Activated naive CD4-positive, alpha-beta T cell (primary cell): ENCODE data around the gene LTBP1.

Source experiments
- DNase-seq, 4 experiments: peaks; one replicate each; lab custom pipeline; 2025; lab: John Stamatoyannopoulos, UW

The LTBP1 gene

DNA sequence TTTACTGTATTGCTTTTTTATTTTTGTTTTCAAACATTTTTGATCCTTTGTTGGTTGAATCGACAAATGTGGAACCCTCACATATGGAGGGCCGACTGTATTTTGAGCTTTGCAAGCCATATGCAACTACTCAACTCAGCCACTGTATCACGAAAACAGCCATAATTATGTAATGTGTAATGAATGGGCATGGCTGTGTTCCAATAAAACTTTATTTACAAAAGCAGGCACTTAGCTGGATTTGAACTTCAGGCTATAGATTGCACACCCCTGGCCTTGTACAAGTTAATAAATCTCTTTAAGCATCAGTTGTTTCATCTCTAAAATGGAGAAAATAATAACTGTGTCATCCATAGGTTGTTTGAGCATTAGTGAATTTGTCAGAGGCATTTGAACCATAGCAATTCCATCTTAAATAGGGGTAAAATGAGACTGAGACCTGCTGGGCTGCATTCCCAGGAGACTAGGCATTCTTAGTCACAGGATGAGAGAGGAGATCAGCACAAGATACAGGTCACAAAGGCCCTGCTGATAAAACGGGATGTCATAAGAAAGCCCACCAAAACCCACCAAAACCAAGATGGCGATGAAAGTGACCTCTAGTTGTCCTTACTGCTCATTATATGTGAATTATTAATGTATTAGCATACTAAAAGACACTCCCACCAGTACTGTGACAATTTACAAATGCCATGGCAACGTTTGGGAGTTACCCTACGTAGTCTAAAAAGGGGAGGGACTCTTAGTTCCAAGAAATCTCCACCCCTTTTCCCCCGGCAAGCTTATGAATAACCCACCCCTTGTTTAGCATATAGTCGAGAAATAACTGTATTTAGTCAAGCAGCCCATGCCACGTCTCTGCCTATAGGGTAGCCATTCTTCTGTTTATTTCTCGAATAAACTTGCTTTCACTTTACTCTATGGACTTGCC lies 13.7 kb upstream of the LTBP1 start:
- no peak for DNase-seq

DNA sequence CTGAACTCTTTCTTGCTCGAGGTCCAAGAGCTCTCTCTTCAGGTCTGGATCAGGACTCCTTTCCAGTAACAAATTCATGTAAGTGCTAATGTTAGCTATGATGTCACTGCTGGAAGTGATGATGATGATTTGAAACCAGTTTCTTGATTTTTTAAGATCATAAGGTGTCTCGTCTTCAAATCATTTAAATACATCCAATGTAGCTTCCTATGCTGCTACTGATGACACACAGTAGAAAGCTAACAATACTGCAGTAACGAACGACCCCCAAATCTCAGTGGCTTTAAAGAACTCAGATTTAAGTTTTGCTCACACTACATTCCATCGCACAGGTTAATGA lies 13.0 kb upstream of the LTBP1 start:
- no peak for DNase-seq

DNA sequence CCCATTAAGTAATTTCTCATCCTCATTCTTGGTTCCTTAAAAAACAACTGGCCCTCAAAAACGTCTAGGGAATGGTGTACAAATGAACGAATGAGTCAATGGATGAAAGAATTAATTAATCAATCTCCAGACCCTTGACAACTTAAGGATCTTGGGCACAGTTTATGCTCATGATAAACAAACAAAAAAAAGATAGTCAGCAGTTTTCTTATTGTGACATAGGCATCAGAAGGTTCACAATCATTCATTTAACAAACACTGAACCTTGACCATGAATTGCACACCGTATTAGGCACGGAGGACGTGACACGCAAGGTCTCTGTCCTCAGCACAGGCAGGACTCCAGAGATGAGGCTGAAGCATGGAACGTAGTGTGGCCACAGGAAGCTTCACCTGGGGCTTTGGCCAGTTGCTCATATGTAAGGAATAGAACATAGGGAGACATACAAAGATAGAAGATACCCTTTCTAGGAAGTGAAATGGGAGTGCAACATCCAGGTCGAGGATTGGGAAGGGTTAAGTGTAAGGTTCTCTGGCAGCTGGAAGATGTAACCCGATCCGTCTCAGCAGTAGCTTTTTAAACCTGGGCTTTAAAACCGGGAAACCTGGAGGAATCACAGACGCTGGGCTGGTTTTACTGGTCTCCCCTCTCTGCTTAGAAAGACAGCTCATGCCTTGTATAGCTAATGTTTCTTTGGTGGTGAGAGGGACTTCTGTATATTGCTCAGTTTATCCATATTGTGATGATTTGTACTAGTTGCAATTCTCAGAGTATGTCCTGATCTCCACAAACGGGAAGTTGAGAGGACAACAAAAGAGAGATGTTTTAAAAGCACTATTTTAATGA lies 8.9 kb upstream of the LTBP1 start:
- DNase-seq, result no peak

DNA sequence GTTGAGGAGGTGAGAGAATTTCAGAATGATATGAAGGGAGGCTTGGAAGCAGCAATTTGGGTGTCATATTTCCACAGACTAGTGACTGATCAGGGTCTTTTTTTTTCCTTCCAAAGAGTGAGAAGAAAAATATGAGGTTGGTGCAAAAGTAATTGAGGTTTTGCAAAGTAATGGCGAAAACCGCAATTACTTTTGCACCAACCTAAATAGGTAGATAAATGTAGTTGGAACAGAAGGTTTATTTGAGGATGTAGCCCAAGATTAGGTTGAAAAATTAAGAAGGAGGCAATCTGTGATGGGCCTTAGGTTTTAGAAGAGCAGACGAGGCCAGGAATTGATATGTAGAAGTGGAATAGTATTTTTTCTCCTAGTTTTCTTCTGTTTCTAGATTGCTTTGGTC lies 7.8 kb upstream of the LTBP1 start:
- DNase-seq, result no peak

DNA sequence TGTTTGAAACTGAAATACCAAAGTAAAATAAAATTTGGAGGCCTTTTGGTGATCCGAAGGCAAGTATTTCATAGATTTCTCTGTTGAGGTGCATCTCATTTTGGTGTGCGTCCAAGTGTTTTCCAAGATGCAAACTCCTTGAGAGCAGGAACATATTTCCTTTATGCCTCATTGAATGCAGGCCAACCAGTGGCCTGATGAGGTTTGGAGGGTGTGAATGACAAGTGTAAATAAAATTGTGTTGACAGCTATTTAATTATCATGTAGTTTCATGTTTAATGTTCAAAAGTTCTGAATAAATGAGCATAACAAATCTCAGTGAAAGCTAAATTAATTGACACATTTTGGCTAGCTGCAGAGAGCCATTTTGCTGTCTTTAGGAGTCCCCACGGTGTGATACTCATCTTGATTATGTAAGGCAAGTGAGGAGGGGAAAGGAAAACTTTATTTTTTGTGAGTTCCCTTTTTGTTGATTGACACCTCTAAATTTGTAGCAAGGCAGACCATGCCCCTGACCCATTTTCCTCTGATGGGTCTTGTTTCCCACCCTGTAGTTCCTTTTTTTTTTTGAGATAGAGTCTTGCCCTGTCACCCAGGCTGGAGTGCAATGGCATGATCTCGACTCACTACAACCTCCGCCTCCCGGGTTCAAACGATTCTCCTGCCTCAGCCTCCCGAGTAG lies 6.3 kb upstream of the LTBP1 start:
- DNase-seq, result no peak

DNA sequence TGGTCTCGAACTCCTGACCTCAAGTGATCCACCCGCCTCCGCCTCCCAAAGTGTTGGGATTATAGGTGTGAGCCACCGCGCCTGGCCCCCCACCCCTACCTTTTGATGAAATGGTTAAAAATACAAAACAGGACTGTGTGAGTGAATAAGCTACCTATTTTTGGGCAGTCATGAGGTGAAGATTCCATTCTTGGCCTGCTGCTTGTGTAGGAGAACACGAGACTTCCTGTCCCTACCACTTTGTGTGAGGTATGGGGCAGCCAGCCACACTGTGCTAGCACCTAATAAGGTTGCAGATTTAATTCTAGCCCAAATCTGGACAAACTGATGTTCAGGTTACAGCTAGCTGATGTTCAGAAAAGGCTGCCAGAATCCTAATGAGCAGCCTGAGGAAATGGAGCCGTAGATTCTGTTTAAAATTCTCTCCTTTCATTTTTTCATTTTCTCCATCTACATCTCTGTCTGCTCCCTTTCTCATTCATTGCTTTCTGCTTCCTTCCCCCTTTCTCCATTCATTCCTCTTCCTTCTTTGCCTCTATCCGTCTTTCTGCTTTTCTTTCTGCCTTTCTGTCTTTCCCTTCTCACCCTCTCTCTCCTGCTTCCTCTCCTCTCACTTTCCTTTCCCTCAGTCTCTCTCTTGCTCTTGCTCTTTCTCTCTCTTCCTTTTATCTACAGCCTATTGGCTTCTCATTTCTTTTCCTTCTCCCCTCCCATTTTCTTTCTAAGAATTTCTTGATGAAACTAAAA lies 4.6 kb upstream of the LTBP1 start:
- DNase-seq, result no peak

DNA sequence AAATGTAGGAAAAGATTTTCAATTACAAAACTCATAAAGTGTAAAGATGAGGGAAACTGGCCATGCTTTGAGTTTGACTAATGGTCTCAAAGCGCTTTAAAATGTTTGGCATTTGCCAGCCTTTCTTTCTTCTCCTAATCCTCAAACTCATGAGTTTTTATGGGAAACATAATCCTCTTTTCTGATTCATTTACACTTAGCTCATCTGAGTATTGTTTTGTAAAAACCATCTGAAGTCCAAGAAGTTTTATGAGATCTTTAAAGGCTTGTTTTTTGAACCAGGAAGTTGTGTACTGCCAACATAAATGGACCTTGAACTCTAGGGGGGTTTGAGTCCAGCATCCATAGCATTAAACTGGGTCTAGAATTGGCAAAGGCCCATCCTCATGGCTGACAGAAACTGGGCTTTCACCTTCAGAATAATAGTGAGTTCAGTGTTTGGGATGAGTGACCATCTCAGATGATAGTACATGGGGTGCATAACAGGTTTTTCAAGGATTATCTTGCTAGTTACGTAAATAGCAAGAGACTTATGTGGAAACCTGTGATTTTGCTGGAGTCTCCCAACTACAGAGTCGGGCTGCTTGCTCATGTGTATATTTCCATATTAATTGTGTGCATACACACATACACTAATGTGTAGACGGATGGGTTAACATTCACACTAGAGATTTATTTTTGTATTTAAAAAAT lies 3.8 kb upstream of the LTBP1 start:
- DNase-seq, result no peak

DNA sequence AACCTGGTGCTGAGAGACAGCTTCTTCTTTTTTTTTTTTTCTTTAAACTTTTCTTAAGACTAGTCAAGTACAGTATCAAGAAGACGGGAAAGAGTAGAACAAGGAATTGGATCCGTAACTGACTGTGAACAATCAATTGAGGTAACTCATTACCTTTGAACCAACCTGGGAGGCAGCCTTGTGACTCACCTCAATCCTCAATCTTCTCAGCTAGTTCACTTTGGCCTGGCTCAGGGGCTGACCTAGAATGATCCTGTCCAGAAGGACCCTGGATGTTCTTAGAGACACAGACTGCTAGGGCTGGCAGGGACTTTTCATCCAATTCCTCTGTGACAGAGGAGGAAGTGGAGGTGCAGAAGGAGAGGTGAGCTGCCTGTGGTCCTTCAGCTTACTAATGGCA lies 1.5 kb upstream of the LTBP1 start:
- DNase-seq, result no peak

DNA sequence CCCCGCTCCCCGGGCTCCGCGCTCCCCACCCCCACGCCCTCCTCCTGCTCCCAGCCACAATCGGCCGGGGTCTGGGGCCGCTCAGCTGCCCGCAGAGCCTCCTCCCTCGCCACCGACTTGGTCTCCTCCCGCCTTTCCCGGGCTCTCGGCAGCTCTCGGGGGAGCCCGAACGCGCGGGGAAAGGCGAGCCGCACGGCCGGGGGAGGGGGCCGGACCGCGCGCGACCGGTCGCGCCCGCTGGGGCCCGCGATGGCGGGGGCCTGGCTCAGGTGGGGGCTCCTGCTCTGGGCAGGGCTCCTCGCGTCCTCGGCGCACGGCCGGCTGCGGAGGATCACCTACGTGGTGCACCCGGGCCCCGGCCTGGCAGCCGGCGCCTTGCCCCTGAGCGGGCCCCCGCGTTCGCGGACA lies 327 bp downstream of the LTBP1 start:
- no peak for DNase-seq

DNA sequence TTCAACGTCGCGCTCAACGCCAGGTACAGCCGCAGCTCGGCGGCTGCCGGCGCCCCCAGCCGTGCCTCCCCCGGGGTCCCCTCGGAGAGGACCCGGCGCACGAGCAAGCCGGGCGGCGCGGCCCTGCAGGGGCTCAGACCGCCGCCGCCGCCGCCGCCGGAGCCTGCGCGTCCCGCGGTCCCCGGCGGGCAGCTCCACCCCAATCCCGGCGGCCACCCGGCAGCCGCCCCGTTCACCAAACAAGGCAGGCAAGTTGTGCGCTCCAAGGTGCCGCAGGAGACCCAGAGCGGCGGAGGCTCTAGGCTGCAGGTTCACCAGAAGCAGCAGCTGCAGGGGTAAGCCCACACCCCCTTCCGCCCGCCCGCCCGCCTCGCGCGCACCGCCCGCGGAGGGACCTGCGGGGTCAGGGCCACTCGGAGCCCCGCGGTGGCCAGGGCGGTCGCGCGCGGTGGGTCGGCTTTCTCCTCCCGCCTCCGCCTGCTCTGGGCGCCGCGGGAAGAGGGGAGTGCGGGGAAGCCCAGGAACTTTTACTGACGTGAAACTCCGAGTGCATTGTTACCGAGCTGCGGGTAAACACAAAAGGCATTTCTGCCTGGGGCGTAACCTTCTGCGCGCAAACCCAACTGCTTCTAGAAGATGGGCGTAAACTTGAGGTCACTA lies 861 bp downstream of the LTBP1 start:
- peak in 2 of 4 experiments; percentile 1 to 5 for DNase-seq

DNA sequence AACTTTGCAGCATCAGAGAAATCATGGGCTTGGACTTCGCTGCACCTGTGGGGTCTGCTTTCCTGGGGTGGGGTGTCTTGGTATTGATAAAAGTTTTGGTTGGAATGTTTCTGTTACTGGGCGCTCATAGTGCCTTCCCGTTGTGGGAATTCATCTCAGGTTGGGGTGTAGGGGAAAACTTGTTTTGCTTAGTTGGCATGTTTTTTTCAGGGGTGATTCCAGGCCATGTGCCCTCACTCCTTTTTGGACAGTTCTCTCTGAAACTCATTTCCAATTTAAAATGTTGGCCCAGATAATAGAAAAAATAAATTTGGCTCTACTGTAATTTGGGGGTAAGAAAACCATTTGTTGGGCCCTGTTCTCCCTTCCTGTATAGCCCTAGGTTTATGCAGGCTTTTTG lies 1.5 kb downstream of the LTBP1 start:
- DNase-seq, result no peak

DNA sequence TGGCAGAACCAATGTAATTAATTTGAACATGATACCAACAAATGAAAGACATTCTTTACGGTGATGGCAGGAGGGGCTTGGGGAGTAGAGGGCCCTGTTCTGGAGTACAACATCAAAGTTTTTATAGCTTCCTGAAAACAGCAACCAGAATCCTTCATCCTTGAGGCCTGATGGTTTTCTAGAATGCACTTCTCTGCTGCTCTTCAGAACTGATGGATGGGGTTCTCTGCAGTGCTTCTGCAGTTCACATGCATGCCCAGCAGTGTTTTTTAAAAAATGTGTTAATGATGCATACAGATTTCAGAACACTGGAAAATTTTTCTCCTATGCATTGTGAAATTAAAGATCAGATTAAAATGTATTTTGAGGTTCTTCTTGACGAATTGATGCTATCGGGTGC lies 2.5 kb downstream of the LTBP1 start:
- DNase-seq, result no peak

DNA sequence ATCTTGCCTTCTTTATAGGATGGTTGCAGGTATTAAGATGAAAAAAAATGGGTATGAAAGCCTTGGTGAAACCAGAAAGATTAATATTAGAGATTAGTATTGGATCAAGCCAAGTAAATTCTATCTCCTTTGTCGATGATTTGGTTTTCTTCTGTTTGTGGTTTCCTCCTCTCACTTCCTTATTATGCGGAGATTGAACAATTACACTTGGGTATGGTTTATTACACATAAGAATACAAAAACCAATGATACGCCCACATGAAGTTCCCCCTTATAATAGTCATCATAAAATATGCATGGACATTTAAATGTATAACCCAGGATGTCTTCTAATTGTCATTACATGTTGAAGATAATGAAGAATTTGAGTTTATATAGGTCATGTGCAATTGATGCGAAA lies 4.9 kb downstream of the LTBP1 start:
- no peak for DNase-seq

DNA sequence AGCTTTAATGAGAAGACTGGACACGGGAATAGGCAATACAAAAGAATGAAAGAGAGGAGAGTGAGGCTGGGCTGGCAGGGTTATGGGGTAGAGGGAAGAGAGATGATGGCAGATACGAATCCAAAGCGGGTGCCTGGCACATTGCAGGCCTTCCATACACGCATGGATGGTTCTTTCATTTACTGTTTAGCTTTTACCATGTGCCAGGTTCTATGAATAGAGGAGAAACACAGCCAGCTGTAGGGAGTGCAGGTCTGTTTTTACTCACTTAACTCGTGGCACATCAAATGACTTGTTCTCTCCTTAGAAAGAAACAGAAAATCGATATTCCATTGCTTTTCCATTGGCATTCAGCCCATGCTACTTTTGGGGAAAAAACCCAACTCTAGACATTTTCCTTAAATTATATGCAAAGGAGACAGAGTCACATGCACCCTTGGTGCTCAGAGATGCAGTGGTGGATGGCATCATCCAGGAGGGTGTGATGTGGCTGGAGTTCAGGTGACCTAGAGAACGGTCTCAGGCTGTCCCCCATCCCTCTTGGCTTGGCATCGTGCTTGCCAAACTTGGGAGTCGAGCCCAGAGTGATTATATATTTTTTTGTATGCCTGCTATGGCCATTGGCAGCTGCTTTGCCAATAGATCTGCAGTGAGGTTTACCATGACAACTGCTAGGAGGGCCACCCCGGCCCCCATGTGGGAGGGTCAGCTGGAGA lies 6.2 kb downstream of the LTBP1 start:
- DNase-seq, result no peak

DNA sequence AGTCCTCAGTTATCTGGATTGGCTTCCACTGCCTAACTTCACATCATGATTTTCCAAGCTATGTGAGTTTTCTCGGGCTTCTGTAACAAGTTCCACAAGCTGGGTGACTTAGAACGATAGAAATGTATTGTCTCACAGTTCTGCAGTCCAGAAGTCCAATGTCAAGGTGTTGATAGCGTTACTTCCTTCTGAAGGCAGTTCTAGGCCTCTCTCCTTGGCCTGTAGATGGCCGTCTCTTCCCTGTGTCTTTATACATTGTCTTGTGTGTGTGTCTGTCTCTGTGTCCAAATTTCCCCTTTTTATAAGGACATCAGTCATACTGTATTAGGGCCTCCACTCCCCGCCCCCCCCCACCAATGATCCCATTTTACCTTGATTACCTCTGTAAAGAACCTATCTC lies 7.5 kb downstream of the LTBP1 start:
- DNase-seq, result no peak

DNA sequence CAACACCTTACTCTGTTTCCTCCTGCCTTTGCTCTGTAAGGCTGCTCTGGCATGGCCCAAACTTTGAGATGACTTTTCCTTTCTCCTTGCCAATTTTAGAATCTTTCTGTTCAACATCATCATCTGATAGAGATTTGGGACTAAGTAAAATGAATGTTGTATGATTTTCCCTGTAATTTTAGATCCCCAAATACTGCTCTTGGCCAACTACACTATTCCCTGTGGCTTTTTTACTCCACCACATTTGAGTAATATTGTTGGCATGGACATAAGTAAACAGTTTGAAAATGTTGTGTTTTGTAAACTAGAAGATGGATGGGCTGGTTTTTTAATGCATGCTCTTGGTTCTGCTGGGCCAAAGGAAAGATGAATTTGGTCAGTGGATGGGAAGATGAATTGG lies 12.1 kb downstream of the LTBP1 start:
- DNase-seq, result no peak

DNA sequence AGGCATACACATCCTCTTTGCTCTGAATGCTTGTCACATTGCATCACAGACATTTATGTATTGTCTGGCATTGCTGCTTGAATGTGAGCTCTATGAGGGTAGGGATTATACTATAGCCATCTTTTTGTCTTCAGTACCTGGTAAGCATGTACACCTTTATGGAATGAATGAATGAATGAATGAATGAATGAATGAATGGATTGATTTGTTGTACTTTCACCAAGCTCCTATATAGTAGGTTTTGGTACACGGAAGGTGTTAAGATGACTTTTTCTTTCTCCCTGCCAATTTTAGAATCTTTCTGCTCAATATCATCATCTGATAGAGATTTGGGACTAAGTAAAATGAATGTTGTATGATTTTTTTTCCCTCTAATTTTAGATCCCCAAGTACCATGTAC lies 13.5 kb downstream of the LTBP1 start:
- no peak for DNase-seq

DNA sequence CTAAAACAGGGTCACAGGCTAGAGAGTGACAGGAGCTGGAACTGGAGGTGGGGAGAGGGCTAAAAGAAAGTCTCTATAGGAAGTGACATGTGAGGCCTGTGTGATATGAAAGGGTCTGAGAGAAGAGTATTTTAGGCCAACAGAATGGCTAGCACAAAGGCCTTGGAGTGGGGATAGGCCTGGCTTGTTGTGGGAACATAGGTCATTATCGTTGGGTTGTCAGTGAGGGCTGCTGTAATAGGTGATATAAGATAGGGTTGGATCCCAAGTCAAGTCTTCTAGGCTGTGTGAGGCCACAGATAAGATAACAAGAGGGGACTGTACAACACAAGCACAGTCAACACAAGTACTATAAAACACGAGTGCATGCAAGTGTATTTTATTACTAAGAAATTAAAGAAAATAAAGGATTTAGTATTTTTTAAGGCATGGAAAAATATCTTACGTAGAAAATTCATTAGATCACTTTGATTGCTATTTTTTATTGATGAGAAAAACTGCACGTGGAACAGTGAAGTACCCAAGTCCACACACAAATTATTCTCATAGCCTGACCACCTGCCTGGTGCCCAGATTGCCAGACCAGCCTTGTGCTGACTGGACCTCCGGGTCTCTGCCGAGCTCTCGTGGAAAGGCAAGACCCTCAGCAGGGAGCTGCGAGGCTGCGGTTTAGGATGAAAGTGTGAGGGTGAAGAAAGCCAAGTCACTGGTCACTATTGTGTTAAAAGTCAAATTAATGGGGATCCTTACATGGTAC lies 14.1 kb downstream of the LTBP1 start:
- DNase-seq, result no peak

DNA sequence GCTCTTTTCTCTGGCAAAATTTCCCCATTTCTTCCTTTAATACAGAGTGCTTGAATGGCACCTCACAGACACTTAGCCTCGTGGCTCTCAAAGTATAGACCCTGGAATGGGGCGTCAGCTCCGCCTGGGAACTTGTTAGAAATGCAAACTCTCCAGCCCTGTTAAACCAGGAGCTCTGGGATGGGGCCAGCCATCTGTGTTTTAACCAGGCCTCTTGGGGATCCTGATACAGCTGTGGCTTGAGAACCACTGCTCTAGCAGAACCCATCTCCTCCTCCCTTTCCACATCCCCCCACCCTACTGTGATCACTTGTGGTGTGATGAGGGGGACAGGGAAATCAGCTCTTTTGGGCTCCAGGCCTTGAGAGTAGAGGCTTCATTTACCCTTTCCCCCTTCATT lies 15.9 kb downstream of the LTBP1 start:
- no peak for DNase-seq
